Activated CD4-positive, alpha-beta memory T cell treated with anti-CD3 and anti-CD28 coated beads for 36 hours (primary cell): Measurements from ENCODE around the gene C1orf185. TPM values are rescaled to one million over a fixed set of nuclear protein-coding genes. Genes with fewer than 3 reads are reported as not detected.
A peak's percentile ranks its signal among the peaks of the same experiment; 100 is the strongest.

Experiments used
- CTCF ChIA-PET: fragments of 350-600 bp; sonication (Branson Sonifier 250); formaldehyde crosslinking; loops from one replicate; lab custom pipeline; 2021; ENCODE audit warnings: antibody characterized with exemption, inconsistent platforms; lab: Charles Lee
- POLR2A ChIA-PET: fragments of 350-600 bp; sonication (Branson Sonifier 250); formaldehyde crosslinking; loops from one replicate; lab custom pipeline; 2021; ENCODE audit warnings: antibody characterized with exemption; lab: Charles Lee
- DNase-seq: peaks from one replicate; pipeline ENCODE4 v3.0.0-alpha.2; 2020
- H3K27ac Mint-ChIP-seq: one replicate; pipeline ENCODE4 v1.8.0; 2021; ENCODE audit warnings: mixed read lengths
- H3K27me3 Mint-ChIP-seq: one replicate; pipeline ENCODE4 v1.8.0; 2021; ENCODE audit warnings: mixed read lengths
- H3K36me3 Mint-ChIP-seq: one replicate; pipeline ENCODE4 v1.8.0; 2021; ENCODE audit warnings: mixed read lengths
- H3K4me1 Mint-ChIP-seq: one replicate; pipeline ENCODE4 v1.8.0; 2021; ENCODE audit warnings: low read depth, mixed read lengths
- H3K4me3 Mint-ChIP-seq: one replicate; pipeline ENCODE4 v1.8.0; 2021; ENCODE audit warnings: mild to moderate bottlenecking, mixed read lengths
- H3K9me3 Mint-ChIP-seq: one replicate; pipeline ENCODE4 v1.8.0; 2021; ENCODE audit warnings: mixed read lengths
- intact Hi-C: fragments of 100-400 bp; cut with micrococcal nuclease; formaldehyde crosslinking; loops from one replicate; pipeline ENCODE4 v1.15.1; 2023
- microRNA-seq: library from miRNA; unstranded; fragments of <30 nt; microRNA quantifications from one replicate; pipeline ENCODE4 v1.2.0, GENCODE V29; 2022; ENCODE audit warnings: borderline number of aligned reads, borderline microRNAs expressed, borderline replicate concordance
- total RNA-seq, 2 experiments: library from RNA; stranded (reverse); gene quantifications; one replicate each; pipeline ENCODE4 v1.2.3, GENCODE V29; 2021

C1orf185 gene
- total RNA-seq, 2 experiments from 2014 or later, result not detected

DNA sequence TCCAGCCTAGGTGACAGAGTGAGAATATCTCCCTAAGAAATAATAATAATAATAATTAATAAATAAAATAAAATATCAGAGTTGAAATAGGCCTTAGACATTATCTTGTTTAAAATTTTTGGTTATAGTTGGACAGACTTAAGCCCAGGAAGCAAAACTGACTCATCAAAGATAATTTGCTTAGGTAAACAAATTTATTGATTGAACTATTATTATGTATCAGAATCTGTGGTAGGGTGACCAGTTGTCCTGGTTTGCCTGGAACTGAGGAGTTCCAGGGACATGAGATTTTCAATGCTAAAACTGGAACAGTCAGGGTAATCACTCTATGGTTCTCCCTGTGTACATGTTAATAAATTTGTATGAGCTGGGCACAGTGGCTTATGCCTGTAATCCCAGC lies 86.2 kb downstream of the C1orf185 start:
- POLR2A ChIA-PET, result no interaction called here

DNA sequence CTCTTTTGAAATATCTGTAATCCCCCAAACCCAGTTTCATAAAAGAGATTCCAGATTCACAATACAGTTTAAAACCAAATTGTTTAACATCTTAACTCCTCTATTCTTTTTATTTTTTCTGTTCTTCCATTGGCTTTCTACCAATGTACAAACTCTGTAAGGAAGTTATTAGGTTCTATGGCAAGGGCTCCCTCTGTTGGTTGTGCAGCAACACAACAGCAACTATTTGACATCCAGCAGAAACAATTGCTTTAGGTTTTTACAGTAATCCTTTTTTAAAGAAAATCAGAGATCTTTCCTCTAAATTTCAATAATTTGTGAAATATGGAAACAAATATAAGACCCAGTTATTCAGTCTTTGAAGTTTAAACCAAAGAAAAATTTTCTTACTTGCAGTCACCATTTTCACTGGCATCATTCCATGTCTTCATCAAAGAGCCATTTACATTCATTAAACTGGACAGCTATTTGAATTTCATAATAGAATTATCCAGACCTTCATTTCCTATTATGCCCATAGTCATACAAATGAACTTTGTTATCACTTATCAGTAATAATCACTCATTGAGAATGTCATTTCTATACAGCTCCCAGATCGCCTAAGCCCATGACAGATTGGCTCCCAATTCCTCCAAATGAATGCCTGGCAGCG lies 87.5 kb downstream of the C1orf185 start:
- no peak overlapping the region for H3K4me3 Mint-ChIP-seq
- H3K4me1 Mint-ChIP-seq, result no peaks in the 10 kb centered on the region
- H3K27ac Mint-ChIP-seq, result no peak overlapping the region
- H3K9me3 Mint-ChIP-seq, result no peaks in the 10 kb centered on the region
- CTCF ChIA-PET, result interaction anchor here (0.6 to 7.3 kb wide), 53 partner anchors 10 to 985 kb away, joined by 3 to 149 read pairs (median 4); partner anchors contain the start of genes FAF1 and RNF11
- POLR2A ChIA-PET, result no interaction called here
- peak; percentile 37 for DNase-seq
- intact Hi-C loops, result loop anchor here (1.0 to 10.0 kb wide), 4 partner anchors 215 to 415 kb away; partner anchors contain the start of gene CDKN2C
- H3K36me3 Mint-ChIP-seq, result no peaks in the 10 kb centered on the region
- H3K27me3 Mint-ChIP-seq, result no peaks in the 10 kb centered on the region

More for the DNA sequence above, 86.2 kb downstream of the C1orf185 start:
- no peak for DNase-seq
- no peak overlapping the region for H3K27ac Mint-ChIP-seq
- no peaks in the 10 kb centered on the region for H3K9me3 Mint-ChIP-seq
- CTCF ChIA-PET, result interaction anchor here (0.8 to 7.3 kb wide), 26 partner anchors 11 to 820 kb away, joined by 3 to 149 read pairs (median 6); partner anchors contain the start of gene FAF1
- no peaks in the 10 kb centered on the region for H3K36me3 Mint-ChIP-seq
- H3K4me1 Mint-ChIP-seq, result no peaks in the 10 kb centered on the region
- H3K4me3 Mint-ChIP-seq, result no peak overlapping the region
- intact Hi-C loops, result loop anchor here (2.0 kb wide), 1 partner anchor 413 kb away; no protein-coding TSS in a partner anchor
- no peaks in the 10 kb centered on the region for H3K27me3 Mint-ChIP-seq

DNA sequence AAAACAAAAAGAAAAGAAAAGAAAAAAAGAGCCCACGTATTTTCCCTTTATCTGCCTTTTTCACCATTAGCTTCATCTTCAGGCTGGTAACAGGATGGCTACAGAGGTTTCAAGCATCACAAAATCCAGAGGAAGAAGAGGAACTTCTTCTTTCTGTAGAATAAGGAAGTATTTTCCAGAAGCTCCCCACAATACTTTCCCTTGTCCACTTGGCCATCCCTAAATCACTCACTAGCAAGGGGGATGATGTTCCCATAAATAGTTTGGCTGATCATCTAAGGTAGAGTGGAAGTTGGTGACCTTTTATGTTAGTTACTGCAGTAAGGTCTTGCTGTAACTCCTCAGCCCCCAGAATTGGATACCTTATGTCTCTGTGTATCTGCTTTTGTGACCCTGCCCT lies 88.9 kb downstream of the C1orf185 start:
- DNase-seq, result no peak
- no peak overlapping the region for H3K27ac Mint-ChIP-seq
- H3K4me3 Mint-ChIP-seq, result no peak overlapping the region
- no peaks in the 10 kb centered on the region for H3K9me3 Mint-ChIP-seq
- intact Hi-C loops, result loop anchor here (10.0 kb wide), 1 partner anchor 216 kb away; the partner anchor contains the start of gene CDKN2C
- ChIA-PET POLR2A (no interaction called here), CTCF (interaction anchor here (0.7 to 7.3 kb wide), 18 partner anchors 10 to 422 kb away, joined by 3 to 149 read pairs (median 6); partner anchors contain the start of gene CDKN2C)
- no peaks in the 10 kb centered on the region for H3K27me3 Mint-ChIP-seq
- no peaks in the 10 kb centered on the region for H3K36me3 Mint-ChIP-seq
- no peaks in the 10 kb centered on the region for H3K4me1 Mint-ChIP-seq

DNA sequence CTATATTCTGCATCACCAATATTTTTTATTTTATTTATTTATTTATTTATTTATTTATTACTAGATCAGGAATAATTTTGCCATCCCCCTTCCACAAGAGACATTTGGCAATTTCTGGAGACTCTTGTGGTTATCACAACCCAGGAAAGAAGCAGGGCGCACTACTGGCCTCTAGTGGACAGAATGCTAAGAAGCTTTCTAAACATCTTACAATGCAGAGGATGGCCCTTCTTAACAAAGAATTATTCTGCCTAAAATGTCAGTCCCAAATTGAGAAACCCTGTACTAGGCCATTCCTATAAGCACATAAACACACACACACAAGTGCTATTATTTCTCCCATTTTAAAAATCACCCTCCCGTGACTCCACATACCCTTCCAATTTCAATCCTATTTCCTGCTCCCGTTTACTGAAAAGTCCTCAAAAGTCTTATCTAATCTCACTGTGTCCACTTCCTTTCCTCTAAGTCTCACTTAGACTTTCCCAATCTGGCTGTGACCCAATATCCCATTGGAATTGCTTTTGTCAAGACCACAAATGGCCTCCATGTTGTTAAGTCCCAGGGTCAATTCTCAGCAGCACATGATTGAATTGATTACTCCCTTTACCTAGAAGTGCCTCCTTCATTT lies 90.3 kb downstream of the C1orf185 start:
- H3K4me3 Mint-ChIP-seq, result no peak overlapping the region
- intact Hi-C loops, result loop anchor here (2.0 to 10.0 kb wide), 2 partner anchors 104 to 218 kb away; partner anchors contain the start of gene CDKN2C
- H3K36me3 Mint-ChIP-seq, result no peaks in the 10 kb centered on the region
- ChIA-PET POLR2A (no interaction called here), CTCF (interaction anchor here (0.6 to 7.3 kb wide), 24 partner anchors 9 to 416 kb away, joined by 3 to 149 read pairs (median 4); partner anchors contain the start of gene RNF11)
- no peaks in the 10 kb centered on the region for H3K4me1 Mint-ChIP-seq
- H3K9me3 Mint-ChIP-seq, result no peaks in the 10 kb centered on the region
- no peak overlapping the region for H3K27ac Mint-ChIP-seq
- peak; percentile 63 for DNase-seq
- H3K27me3 Mint-ChIP-seq, result peaks cover 4% of the 10 kb centered on the region

DNA sequence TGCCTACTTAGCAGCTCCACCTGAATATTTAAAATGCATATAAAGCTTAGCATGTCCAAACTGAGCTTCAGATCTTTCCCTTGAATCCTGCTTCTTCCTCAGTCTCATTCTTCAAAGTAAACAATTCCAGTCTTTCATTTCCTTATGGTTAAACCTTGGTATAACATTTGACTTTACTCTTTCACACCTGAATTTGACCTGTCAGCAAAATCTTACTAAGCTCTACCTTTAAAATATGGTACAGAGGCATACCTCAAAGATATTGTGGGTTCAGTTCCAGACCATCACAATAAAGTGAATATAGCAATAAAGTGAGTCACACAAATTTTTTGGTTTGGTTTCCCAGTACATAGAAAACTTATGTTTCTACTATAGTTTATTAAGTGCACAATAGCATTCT lies 91.5 kb downstream of the C1orf185 start:
- H3K9me3 Mint-ChIP-seq, result no peaks in the 10 kb centered on the region

More for the DNA sequence above, 91.5 kb downstream of the C1orf185 start:
- DNase-seq, result no peak
- CTCF ChIA-PET, result interaction anchor here (0.7 to 7.3 kb wide), 14 partner anchors 10 to 417 kb away, joined by 3 to 149 read pairs (median 4); partner anchors contain the start of gene RNF11
- no peak overlapping the region for H3K4me3 Mint-ChIP-seq
- H3K27ac Mint-ChIP-seq, result no peak overlapping the region
- peaks cover 4% of the 10 kb centered on the region for H3K27me3 Mint-ChIP-seq
- POLR2A ChIA-PET, result no interaction called here
- H3K36me3 Mint-ChIP-seq, result no peaks in the 10 kb centered on the region
- no peaks in the 10 kb centered on the region for H3K4me1 Mint-ChIP-seq
- intact Hi-C loops, result loop anchor here (2.0 to 10.0 kb wide), 2 partner anchors 103 to 219 kb away; partner anchors contain the start of gene CDKN2C

Small RNA genes within 50 kb of the gene (microRNA-seq; reads per million reads assigned to microRNA genes)
- gene MIR4421 (not detected), gene MIR6500 (not detected)

Other genes with a start within 250 kb of the C1orf185 start
- 10 to 100 TPM; 77.0 to 84.6 TPM for gene FAF1, start 142.0 kb upstream of the C1orf185 start, total RNA-seq
- 10 to 100 TPM; 15.5 to 16.8 TPM for gene CDKN2C, start 132.0 kb upstream of the C1orf185 start, total RNA-seq
- 10 to 100 TPM; 26.3 to 31.9 TPM for gene RNF11, start 134.0 kb downstream of the C1orf185 start, total RNA-seq
- under 1 TPM in 1 of 2 experiments, not detected in 1; 0.19 TPM for gene TTC39A, start 228.3 kb downstream of the C1orf185 start, total RNA-seq